Activated CD8-positive, alpha-beta memory T cell treated with anti-CD3 and anti-CD28 coated beads, Interleukin-2, amount 10 ng/mL, durations not matched to agents 7 days and 5 days (primary cell): ENCODE measurements around the gene PEX6. TPM values are rescaled to one million over a fixed set of nuclear protein-coding genes. Genes with fewer than 3 reads are reported as not detected.

Experiments
- ATAC-seq: fragments of 150-1000 bp; cut with Tn5 transposase; one replicate; pipeline ENCODE4 v1.10.0; 2021; ENCODE audit warnings: moderate library complexity
- CTCF ChIA-PET: fragments of 350-600 bp; sonication (Branson Sonifier 250); formaldehyde crosslinking; loops from one replicate; lab custom pipeline; 2021; ENCODE audit warnings: antibody characterized with exemption; lab: Charles Lee
- DNase-seq: peaks from one replicate; pipeline ENCODE4 v3.0.0-alpha.2; 2020
- H3K27ac Mint-ChIP-seq: one replicate; pipeline ENCODE4 v1.8.0; 2021; ENCODE audit warnings: mild to moderate bottlenecking, mixed read lengths
- H3K27me3 Mint-ChIP-seq: one replicate; pipeline ENCODE4 v1.8.0; 2021; ENCODE audit warnings: mixed read lengths
- H3K36me3 Mint-ChIP-seq: one replicate; pipeline ENCODE4 v1.8.0; 2021; ENCODE audit warnings: mild to moderate bottlenecking, mixed read lengths
- H3K4me1 Mint-ChIP-seq: one replicate; pipeline ENCODE4 v1.8.0; 2021; ENCODE audit warnings: mixed read lengths
- H3K4me3 Mint-ChIP-seq: one replicate; pipeline ENCODE4 v1.8.0; 2021; ENCODE audit warnings: mild to moderate bottlenecking, moderate library complexity, mixed read lengths
- H3K9me3 Mint-ChIP-seq: one replicate; pipeline ENCODE4 v1.8.0; 2022; ENCODE audit warnings: low read depth, mixed read lengths
- total RNA-seq, 2 experiments: library from RNA; stranded (reverse); gene quantifications; one replicate each; pipeline ENCODE4 v1.2.3, GENCODE V29; 2021

Gene PEX6
- total RNA-seq, 2 experiments from 2014 or later: 24.7 to 26.3 TPM

- ATAC-seq (no peak), DNase-seq (no peak)
- Mint-ChIP-seq H3K4me3 (no peak overlapping the region), H3K27ac (no peak overlapping the region), H3K36me3 (peaks cover 8% of the 10 kb centered on the region), H3K27me3 (no peaks in the 10 kb centered on the region), H3K9me3 (no peaks in the 10 kb centered on the region), H3K4me1 (peaks cover 34% of the 10 kb centered on the region)
- CTCF ChIA-PET: interaction anchor here (0.5 to 1.5 kb wide), 4 partner anchors 9 to 1115 kb away, joined by 3 to 6 read pairs (median 4); partner anchors contain the start of gene PEX6
Measured at GRCh38 chr6:42987533-42988451, 8.8 kb upstream of the PEX6 start.

GRCh38 chr6:42984924-42985475, 6.0 kb upstream of the PEX6 start:
- Mint-ChIP-seq H3K27me3 (no peaks in the 10 kb centered on the region), H3K27ac (peak overlapping the region; percentile 78), H3K4me1 (peaks cover 39% of the 10 kb centered on the region), H3K9me3 (no peaks in the 10 kb centered on the region), H3K4me3 (peak overlapping the region; percentile 86), H3K36me3 (peaks cover 5% of the 10 kb centered on the region)
- CTCF ChIA-PET: interaction anchor here (1.2 to 1.4 kb wide), 5 partner anchors 11 to 158 kb away, joined by 3 to 7 read pairs (median 4); partner anchors contain the start of genes CNPY3 and CUL7
- no peak for ATAC-seq
- peak; percentile 49 for DNase-seq

- H3K36me3 Mint-ChIP-seq: peaks cover 5% of the 10 kb centered on the region
- H3K4me1 Mint-ChIP-seq: peaks cover 46% of the 10 kb centered on the region
- H3K27ac Mint-ChIP-seq: peak within 1 kb of the TSS; percentile 88
- ATAC-seq (peak; percentile 96), DNase-seq (peak; percentile 99)
- CTCF ChIA-PET: interaction anchor here (1.0 to 1.5 kb wide), 11 partner anchors 10 to 159 kb away, joined by 3 to 7 read pairs (median 4); partner anchors contain the start of genes CNPY3, CUL7, KLC4 and KLHDC3
- H3K4me3 Mint-ChIP-seq: peak within 1 kb of the TSS; percentile 86
- H3K9me3 Mint-ChIP-seq: no peaks in the 10 kb centered on the region
- no peaks in the 10 kb centered on the region for H3K27me3 Mint-ChIP-seq
Measured at GRCh38 chr6:42984001-42984923, 5.3 kb upstream of the PEX6 start, which contains the start of gene PPP2R5D. Gene PPP2R5D (plus strand): TSS chr6:42984570. CDS start chr6:42984678, 108 bp downstream.

- Mint-ChIP-seq H3K27me3 (no peaks in the 10 kb centered on the region), H3K4me3 (no peak overlapping the region), H3K36me3 (peaks cover 9% of the 10 kb centered on the region), H3K27ac (no peak overlapping the region), H3K4me1 (peaks cover 48% of the 10 kb centered on the region), H3K9me3 (no peaks in the 10 kb centered on the region)
- ATAC-seq (no peak), DNase-seq (no peak)
- CTCF ChIA-PET: interaction anchor here (0.7 to 1.4 kb wide), 2 partner anchors 33 to 162 kb away, joined by 3 read pairs; no protein-coding TSS in a partner anchor
Measured at GRCh38 chr6:42981836-42982235, 2.9 kb upstream of the PEX6 start.

GRCh38 chr6:42979523-42980177, 669 bp upstream of the PEX6 start:
- DNase-seq (no peak), ATAC-seq (peak; percentile 4)
- peak overlapping the region; percentile 97 for H3K27ac Mint-ChIP-seq
- H3K27me3 Mint-ChIP-seq: no peaks in the 10 kb centered on the region
- H3K36me3 Mint-ChIP-seq: peaks cover 13% of the 10 kb centered on the region
- no peaks in the 10 kb centered on the region for H3K9me3 Mint-ChIP-seq
- peak overlapping the region; percentile 84 for H3K4me3 Mint-ChIP-seq
- H3K4me1 Mint-ChIP-seq: peaks cover 44% of the 10 kb centered on the region
- CTCF ChIA-PET: interaction anchor here (0.8 to 2.8 kb wide), 12 partner anchors 9 to 432 kb away, joined by 3 to 16 read pairs (median 4); partner anchors contain the start of genes CNPY3, KLHDC3 and MEA1

- no peaks in the 10 kb centered on the region for H3K9me3 Mint-ChIP-seq
- peak overlapping the region; percentile 87 for H3K27ac Mint-ChIP-seq
- no peaks in the 10 kb centered on the region for H3K27me3 Mint-ChIP-seq
- CTCF ChIA-PET: interaction anchor here (1.0 to 2.8 kb wide), 10 partner anchors 32 to 431 kb away, joined by 3 to 16 read pairs (median 4); partner anchors contain the start of genes CNPY3, KLHDC3 and MEA1
- peaks cover 38% of the 10 kb centered on the region for H3K4me1 Mint-ChIP-seq
- DNase-seq (no peak), ATAC-seq (no peak)
- H3K36me3 Mint-ChIP-seq: peaks cover 13% of the 10 kb centered on the region
- H3K4me3 Mint-ChIP-seq: peak overlapping the region; percentile 84
Measured at GRCh38 chr6:42978487-42978838, 518 bp downstream of the PEX6 start.

- no peak for ATAC-seq
- DNase-seq: no peak
- Mint-ChIP-seq H3K27ac (no peak overlapping the region), H3K36me3 (peaks cover 15% of the 10 kb centered on the region), H3K27me3 (no peaks in the 10 kb centered on the region), H3K4me1 (peaks cover 35% of the 10 kb centered on the region), H3K9me3 (no peaks in the 10 kb centered on the region), H3K4me3 (no peak overlapping the region)
- CTCF ChIA-PET: interaction anchor here (1.0 to 1.5 kb wide), 2 partner anchors 11 to 169 kb away, joined by 3 to 7 read pairs; no protein-coding TSS in a partner anchor
Measured at GRCh38 chr6:42974919-42975505, 4.0 kb downstream of the PEX6 start.

- H3K27ac Mint-ChIP-seq: no peak overlapping the region
- H3K4me1 Mint-ChIP-seq: peaks cover 24% of the 10 kb centered on the region
- DNase-seq (no peak), ATAC-seq (no peak)
- no peak overlapping the region for H3K4me3 Mint-ChIP-seq
- CTCF ChIA-PET: no interaction called here
- no peaks in the 10 kb centered on the region for H3K27me3 Mint-ChIP-seq
- peaks cover 15% of the 10 kb centered on the region for H3K36me3 Mint-ChIP-seq
- no peaks in the 10 kb centered on the region for H3K9me3 Mint-ChIP-seq
Measured at GRCh38 chr6:42973926-42974325, 5.1 kb downstream of the PEX6 start.

- no peak overlapping the region for H3K27ac Mint-ChIP-seq
- H3K4me1 Mint-ChIP-seq: peaks cover 15% of the 10 kb centered on the region
- no peak overlapping the region for H3K4me3 Mint-ChIP-seq
- peaks cover 7% of the 10 kb centered on the region for H3K36me3 Mint-ChIP-seq
- CTCF ChIA-PET: interaction anchor here (1.3 kb wide), 1 partner anchor 172 kb away, joined by 3 read pairs; no protein-coding TSS in a partner anchor
- ATAC-seq (no peak), DNase-seq (no peak)
- H3K9me3 Mint-ChIP-seq: no peaks in the 10 kb centered on the region
- no peaks in the 10 kb centered on the region for H3K27me3 Mint-ChIP-seq
Measured at GRCh38 chr6:42971746-42972327, 7.1 kb downstream of the PEX6 start.

- Mint-ChIP-seq H3K4me1 (peaks cover 9% of the 10 kb centered on the region), H3K4me3 (no peak overlapping the region), H3K27me3 (no peaks in the 10 kb centered on the region), H3K36me3 (peaks cover 4% of the 10 kb centered on the region), H3K27ac (no peak overlapping the region), H3K9me3 (no peaks in the 10 kb centered on the region)
- no peak for ATAC-seq
- CTCF ChIA-PET: interaction anchor here (1.3 kb wide), 1 partner anchor 173 kb away, joined by 3 read pairs; no protein-coding TSS in a partner anchor
- DNase-seq: no peak
Measured at GRCh38 chr6:42970871-42971612, 7.9 kb downstream of the PEX6 start.

- no peak for DNase-seq
- H3K9me3 Mint-ChIP-seq: no peaks in the 10 kb centered on the region
- no peaks in the 10 kb centered on the region for H3K27me3 Mint-ChIP-seq
- no peak for ATAC-seq
- no peak overlapping the region for H3K4me3 Mint-ChIP-seq
- H3K36me3 Mint-ChIP-seq: peaks cover 2% of the 10 kb centered on the region
- CTCF ChIA-PET: no interaction called here
- peaks cover 4% of the 10 kb centered on the region for H3K4me1 Mint-ChIP-seq
- H3K27ac Mint-ChIP-seq: no peak overlapping the region
Measured at GRCh38 chr6:42969934-42970333, 9.0 kb downstream of the PEX6 start.
